HL-60 (cell line): ENCODE results near the gene RAC3.

ENCODE experiments used
- CTCF ChIP-seq: IDR thresholded peaks from one replicate; pipeline ENCODE4 v1.5.1; 2011; ENCODE audit warnings: low read length, control low read depth, inconsistent platforms; ENCODE audit not compliant: insufficient read depth
- GABPA ChIP-seq: IDR thresholded peaks from 2 replicates; pipeline ENCODE4 v1.6.1; 2012; ENCODE audit warnings: low read depth
- TF ChIP-seq, protein P1 (sequence below): IDR thresholded peaks from 2 replicates; pipeline ENCODE4 v1.6.1; 2012; ENCODE audit warnings: low read depth; ENCODE audit not compliant: insufficient replicate concordance

- no peak for TF ChIP-seq GABPA
- TF ChIP-seq CTCF = no peak
- TF ChIP-seq, protein P1, sequence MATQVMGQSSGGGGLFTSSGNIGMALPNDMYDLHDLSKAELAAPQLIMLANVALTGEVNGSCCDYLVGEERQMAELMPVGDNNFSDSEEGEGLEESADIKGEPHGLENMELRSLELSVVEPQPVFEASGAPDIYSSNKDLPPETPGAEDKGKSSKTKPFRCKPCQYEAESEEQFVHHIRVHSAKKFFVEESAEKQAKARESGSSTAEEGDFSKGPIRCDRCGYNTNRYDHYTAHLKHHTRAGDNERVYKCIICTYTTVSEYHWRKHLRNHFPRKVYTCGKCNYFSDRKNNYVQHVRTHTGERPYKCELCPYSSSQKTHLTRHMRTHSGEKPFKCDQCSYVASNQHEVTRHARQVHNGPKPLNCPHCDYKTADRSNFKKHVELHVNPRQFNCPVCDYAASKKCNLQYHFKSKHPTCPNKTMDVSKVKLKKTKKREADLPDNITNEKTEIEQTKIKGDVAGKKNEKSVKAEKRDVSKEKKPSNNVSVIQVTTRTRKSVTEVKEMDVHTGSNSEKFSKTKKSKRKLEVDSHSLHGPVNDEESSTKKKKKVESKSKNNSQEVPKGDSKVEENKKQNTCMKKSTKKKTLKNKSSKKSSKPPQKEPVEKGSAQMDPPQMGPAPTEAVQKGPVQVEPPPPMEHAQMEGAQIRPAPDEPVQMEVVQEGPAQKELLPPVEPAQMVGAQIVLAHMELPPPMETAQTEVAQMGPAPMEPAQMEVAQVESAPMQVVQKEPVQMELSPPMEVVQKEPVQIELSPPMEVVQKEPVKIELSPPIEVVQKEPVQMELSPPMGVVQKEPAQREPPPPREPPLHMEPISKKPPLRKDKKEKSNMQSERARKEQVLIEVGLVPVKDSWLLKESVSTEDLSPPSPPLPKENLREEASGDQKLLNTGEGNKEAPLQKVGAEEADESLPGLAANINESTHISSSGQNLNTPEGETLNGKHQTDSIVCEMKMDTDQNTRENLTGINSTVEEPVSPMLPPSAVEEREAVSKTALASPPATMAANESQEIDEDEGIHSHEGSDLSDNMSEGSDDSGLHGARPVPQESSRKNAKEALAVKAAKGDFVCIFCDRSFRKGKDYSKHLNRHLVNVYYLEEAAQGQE = no peak
Observed at GRCh38 chr17:82078433-82078832, 47.0 kb downstream of the RAC3 start.
